A549 treated with dexamethasone at 1 μM for 4 hours (cell line): ENCODE data around the gene ARPC2. TPM values are rescaled to one million over a fixed set of nuclear protein-coding genes. Genes with fewer than 3 reads are reported as not detected.

Experiments used
- total RNA-seq: library from RNA; stranded (reverse); fragments of 200-300 nt; extraction: Qiagen RNA extraction; gene quantifications from 5 replicates; pipeline ENCODE4 v1.2.3, GENCODE V29; 2022

The ARPC2 gene
- 291 to 312 TPM (median 310 TPM) in 5 replicates for total RNA-seq

DNA sequence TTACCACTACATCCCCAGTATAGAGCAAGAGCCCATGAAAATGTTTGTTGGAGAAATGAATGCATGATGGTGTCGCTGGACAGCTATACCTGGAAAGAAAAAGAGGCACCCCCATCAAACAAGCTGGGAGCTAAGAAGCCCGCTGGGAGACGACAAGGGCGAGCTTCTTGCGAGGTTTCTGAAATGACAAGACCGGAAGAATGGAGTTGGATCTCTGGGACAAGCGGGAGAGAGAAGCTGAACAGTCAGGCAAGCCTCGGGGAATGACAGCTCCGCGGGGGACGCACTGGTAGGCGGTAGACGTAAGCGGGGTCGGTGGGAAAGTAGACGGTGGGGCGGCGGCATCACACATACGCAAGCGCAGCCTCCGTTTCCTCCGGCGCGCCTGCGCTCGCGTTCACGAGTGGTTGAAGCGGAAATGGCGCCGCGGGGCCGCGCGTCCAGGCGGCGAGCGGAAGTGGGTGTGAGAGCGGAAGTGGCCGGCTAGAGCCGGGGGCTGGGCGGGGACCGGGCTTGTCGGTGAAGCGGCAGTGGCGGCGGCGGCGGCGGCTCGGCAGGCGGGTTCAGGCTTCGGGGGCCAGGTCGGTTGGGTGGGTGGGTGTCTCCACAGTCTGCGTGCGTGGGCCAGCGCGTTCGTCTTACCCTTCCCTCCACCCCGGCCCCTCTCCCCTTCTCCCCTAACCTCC lies at the start of gene ARPC2:
ARPC2 (plus strand) TSS at position 516 of the 686 bp plus-strand sequence. CDS start 282 bp downstream, outside the sequence.

DNA sequence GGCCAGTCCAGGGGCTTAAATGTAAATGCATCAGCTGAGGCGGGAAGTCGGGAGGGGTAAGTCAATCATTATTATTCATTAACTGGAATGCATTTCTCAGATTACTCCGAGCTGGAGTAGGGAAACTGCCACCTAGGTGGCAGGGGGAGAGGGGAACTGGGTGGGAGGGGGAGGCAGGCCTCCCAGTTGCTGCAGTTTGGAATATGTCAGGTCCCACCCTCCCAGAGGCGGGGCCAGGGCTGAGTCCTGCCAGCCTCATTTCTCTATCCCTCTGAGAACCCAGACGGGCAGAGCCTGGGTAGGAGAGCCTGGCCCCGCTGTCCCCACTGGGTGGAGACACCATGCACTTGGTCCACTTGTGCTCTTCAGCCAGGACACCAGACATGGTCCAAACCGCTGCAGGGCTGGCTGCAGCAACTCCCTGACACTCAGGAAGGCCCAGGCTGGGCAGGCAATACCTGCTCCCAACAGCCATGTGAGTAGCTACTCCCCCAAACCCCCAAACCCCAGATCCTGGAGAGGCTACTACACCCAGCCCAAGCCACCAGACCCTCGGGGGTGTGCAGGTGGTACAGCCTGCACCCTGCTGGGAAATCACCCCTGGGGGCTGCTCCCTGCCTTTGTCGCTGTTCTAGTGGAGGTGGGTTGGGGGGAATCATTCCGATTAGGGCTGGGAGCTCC lies 43.9 kb downstream of the ARPC2 start, which contains the start of gene GPBAR1:
GPBAR1 (plus strand) TSS at position 274 of the 681 bp plus-strand sequence. CDS start 1,710 bp downstream, outside the sequence.

DNA sequence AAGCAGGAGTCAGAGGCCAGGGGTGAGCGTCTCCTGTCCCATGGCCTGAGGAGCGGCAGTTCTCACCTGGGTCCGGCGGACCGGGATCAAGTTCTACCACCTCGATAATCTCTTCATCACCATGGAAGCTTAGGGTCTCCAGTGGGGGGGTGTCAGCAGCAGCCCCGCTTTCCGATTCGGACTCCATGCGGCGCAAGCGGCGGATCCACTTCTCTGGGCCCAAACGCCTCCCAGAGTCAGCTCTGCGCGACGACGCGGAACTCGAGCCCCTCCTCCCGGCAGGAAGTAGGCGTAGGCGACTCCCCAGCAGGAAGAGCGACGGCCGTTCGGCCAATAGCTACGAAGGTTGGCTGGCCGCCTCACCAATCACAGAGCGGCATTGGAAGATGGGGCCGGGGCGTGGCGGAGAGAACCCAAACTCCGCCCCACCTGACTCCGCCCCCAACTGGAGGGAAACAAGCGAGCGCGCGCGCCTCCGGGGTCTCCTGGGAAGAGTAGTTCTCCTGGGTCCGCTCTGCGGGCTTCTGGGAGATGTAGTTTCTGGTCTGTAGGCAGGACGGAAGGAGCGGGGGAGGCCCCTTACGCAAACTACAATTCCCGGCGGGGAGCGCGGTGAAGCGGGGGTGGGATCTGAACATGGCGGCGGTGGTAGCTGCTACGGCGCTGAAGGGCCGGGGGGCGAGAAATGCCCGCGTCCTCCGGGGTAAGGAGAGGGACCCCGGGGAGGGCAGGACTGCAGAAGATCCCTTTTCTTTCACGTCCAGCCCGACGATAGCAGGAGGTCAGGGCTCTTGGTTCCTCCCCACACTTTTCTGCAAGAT lies 53.1 kb downstream of the ARPC2 start, which contains the start of the genes AAMP and PNKD:
AAMP (minus strand) TSS at position 238 of the 821 bp plus-strand sequence; CDS start at position 187, 51 bp downstream.
PNKD (plus strand) TSS at position 620 of the 821 bp plus-strand sequence; CDS start at position 637, 17 bp downstream.

DNA sequence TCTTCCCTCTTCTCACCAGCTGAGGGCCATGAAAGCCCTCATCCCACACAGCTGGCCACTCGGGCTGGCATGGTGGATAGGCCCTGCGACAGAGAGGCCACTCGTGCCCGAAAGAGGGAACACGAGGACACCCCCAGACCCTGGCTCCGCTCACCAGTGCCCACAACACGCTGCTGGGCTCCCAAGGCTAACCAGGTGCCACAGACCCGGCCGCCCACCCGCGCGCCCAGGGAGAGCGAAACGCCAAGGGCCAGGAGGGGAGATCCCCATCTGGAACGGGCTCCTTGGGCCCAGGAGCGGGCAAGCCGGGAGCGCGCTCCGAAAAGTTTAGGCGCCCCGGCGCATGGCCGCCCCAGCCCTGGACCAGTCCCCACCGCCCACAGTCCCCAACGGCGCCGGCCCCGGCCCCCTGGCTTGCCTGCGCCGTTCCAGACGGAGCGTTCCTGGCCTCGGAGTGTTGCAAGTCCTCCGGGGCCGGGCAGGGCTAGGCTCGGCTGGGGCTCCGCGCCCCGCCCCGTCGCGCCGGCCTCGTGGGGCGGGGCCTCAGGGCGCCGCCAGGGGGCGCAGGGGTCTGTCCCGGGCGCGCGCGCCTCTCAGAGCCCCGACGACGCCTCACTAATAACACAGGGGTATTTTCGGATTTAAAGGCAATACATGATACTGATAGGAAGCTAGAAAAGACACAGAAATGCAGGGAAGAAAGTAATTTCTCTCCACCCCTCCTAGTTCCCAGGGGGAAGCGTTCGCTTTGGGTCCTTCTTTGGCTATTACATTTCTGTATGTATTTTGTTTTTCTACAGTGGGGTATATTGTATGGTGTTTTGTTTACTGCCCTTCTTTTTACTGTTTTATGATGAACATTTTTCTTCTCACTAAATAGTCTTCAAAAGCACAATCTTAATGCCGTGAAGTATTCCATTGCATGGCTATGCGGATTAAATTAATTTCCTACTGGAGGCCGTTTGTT lies 75.3 kb downstream of the ARPC2 start, which contains the start of gene TMBIM1:
TMBIM1 (minus strand) TSS at position 456 of the 967 bp plus-strand sequence. CDS start 10,362 bp downstream, outside the sequence.

Other genes with a start within 250 kb of the ARPC2 start
- gene TNS1, start 214.2 kb upstream of the ARPC2 start, total RNA-seq = 10.7 to 28.4 TPM (median 17.4 TPM) in 5 replicates
- gene RUFY4, start 147.9 kb upstream of the ARPC2 start, total RNA-seq = not detected in 5 replicates
- gene CXCR2, start 91.2 kb upstream of the ARPC2 start, total RNA-seq = not detected in 5 replicates
- not detected in 5 replicates for gene CXCR1, start 50.2 kb upstream of the ARPC2 start, total RNA-seq
- 0.17 to 0.59 TPM (median 0.49 TPM) in 5 replicates for gene GPBAR1, start 43.8 kb downstream of the ARPC2 start, total RNA-seq
- gene AAMP, start 52.9 kb downstream of the ARPC2 start, total RNA-seq = 117 to 194 TPM (median 124 TPM) in 5 replicates
- gene PNKD, start 53.3 kb downstream of the ARPC2 start, total RNA-seq = 63.9 to 67.2 TPM (median 64.0 TPM) in 5 replicates
- gene TMBIM1, start 75.3 kb downstream of the ARPC2 start, total RNA-seq = 125 to 143 TPM (median 136 TPM) in 5 replicates
- 0.11 to 0.18 TPM in 2 of 5 replicates, not detected in the others for gene CATIP, start 139.7 kb downstream of the ARPC2 start, total RNA-seq
- gene SLC11A1, start 165.1 kb downstream of the ARPC2 start, total RNA-seq = 0.11 to 0.20 TPM (median 0.16 TPM) in 5 replicates
- 54.3 to 79.0 TPM (median 77.9 TPM) in 5 replicates for gene CTDSP1, start 182.7 kb downstream of the ARPC2 start, total RNA-seq
- 0.16 to 0.40 TPM (median 0.27 TPM) in 5 replicates for gene VIL1, start 201.9 kb downstream of the ARPC2 start, total RNA-seq